IMR-90 (cell line): ENCODE data around the gene ALS2. TPM values are rescaled to one million over a fixed set of nuclear protein-coding genes. Genes with fewer than 3 reads are reported as not detected.

Experiments used
- ATAC-seq: fragments of 200-7000 bp; cut with Tn5 transposase; 2 replicates; pipeline ENCODE4 v1.9.1; 2020; ENCODE audit warnings: low read depth, mild to moderate bottlenecking, moderate library complexity
- BruUV-seq: library from RNA; stranded (reverse); fragments of 400-500 nt; replicated peaks from 2 replicates; lab custom pipeline; 2021; lab: Mats Ljungman, UMichigan
- CTCF ChIA-PET: fragments of 300-600 bp; formaldehyde crosslinking; extraction: SDS; loops from one replicate; lab custom pipeline; 2021; ENCODE audit warnings: antibody characterized with exemption; lab: Yijun Ruan, JAX
- POLR2A ChIA-PET: fragments of 300-600 bp; sonication (Branson Sonifier 250); formaldehyde crosslinking; loops from one replicate; lab custom pipeline; 2022; ENCODE audit warnings: antibody characterized with exemption; ENCODE audit not compliant: unreplicated experiment; lab: Charles Lee
- DNase-seq: peaks from one replicate; pipeline ENCODE4 v3.0.0; 2013
- H2AFZ ChIP-seq: replicated peaks from 2 replicates; pipeline ENCODE3; 2013; ENCODE audit warnings: low read length, mild to moderate bottlenecking; ENCODE audit not compliant: poor library complexity
- H2AK5ac ChIP-seq: 2 replicates; pipeline ENCODE4 v1.6.1; 2013; ENCODE audit warnings: low read depth, low read length, inconsistent platforms
- H2AK9ac ChIP-seq: replicated peaks from 2 replicates; pipeline ENCODE3; 2013; ENCODE audit warnings: mild to moderate bottlenecking, low read depth, low read length, moderate library complexity; ENCODE audit not compliant: poor library complexity
- H2BK120ac ChIP-seq: 2 replicates; pipeline ENCODE4 v1.6.1; 2013; ENCODE audit warnings: low read depth, low read length, inconsistent platforms
- H2BK15ac ChIP-seq: 3 replicates; pipeline ENCODE4 v1.6.1; 2013; ENCODE audit warnings: low read depth, low read length, inconsistent platforms
- H2BK20ac ChIP-seq: 2 replicates; pipeline ENCODE4 v1.6.1; 2013; ENCODE audit warnings: low read depth, mild to moderate bottlenecking, inconsistent platforms, low read length, moderate library complexity
- H2BK5ac ChIP-seq: 2 replicates; pipeline ENCODE4 v1.6.1; 2013; ENCODE audit warnings: mild to moderate bottlenecking, low read depth, low read length, inconsistent platforms; ENCODE audit not compliant: poor library complexity, severe bottlenecking
- H3K14ac ChIP-seq: replicated peaks from 2 replicates; pipeline ENCODE4 v1.6.1; 2013; ENCODE audit warnings: low read depth, low read length, inconsistent platforms
- H3K18ac ChIP-seq: 2 replicates; pipeline ENCODE4 v1.6.1; 2013; ENCODE audit warnings: low read depth, low read length, control low read depth
- H3K23ac ChIP-seq: 2 replicates; pipeline ENCODE4 v1.6.1; 2013; ENCODE audit warnings: low read depth, low read length, inconsistent platforms
- H3K27ac ChIP-seq: 2 replicates; pipeline ENCODE4 v1.5.1; 2013; ENCODE audit warnings: mild to moderate bottlenecking, control low read depth, low read length; ENCODE audit not compliant: insufficient read depth
- H3K27me3 ChIP-seq: 2 replicates; pipeline ENCODE4 v1.6.1; 2013; ENCODE audit warnings: low read length; ENCODE audit not compliant: control insufficient read depth, insufficient read depth
- H3K36me3 ChIP-seq: 2 replicates; pipeline ENCODE4 v1.6.1; 2013; ENCODE audit warnings: low read length, mixed read lengths; ENCODE audit not compliant: control insufficient read depth, insufficient read depth
- H3K4ac ChIP-seq: 2 replicates; pipeline ENCODE4 v1.6.1; 2013; ENCODE audit warnings: low read depth, low read length, inconsistent platforms
- H3K4me1 ChIP-seq: 2 replicates; pipeline ENCODE4 v1.6.1; 2013; ENCODE audit warnings: low read length, mixed read lengths; ENCODE audit not compliant: control insufficient read depth, insufficient read depth
- H3K4me2 ChIP-seq: 2 replicates; pipeline ENCODE4 v1.6.1; 2013; ENCODE audit warnings: low read depth, mild to moderate bottlenecking, control low read depth, low read length, moderate library complexity
- H3K4me3 ChIP-seq: 2 replicates; pipeline ENCODE4 v1.5.1; 2013; ENCODE audit warnings: low read depth, mild to moderate bottlenecking, control low read depth, low read length, moderate library complexity; ENCODE audit not compliant: insufficient read depth
- H3K56ac ChIP-seq: 2 replicates; pipeline ENCODE4 v1.6.1; 2013; ENCODE audit warnings: low read length, inconsistent platforms; ENCODE audit not compliant: insufficient read depth; ENCODE audit errors: extremely low read depth
- H3K79me1 ChIP-seq, 2 experiments: 2 replicates each; pipeline ENCODE4 v1.6.1; 2013; ENCODE audit warnings: low read length in 2 of 2, inconsistent platforms in 1 of 2, low read depth in 1 of 2
- H3K9ac ChIP-seq: 2 replicates; pipeline ENCODE4 v1.6.1; 2013; ENCODE audit warnings: low read depth, low read length, control low read depth
- H3K9me1 ChIP-seq: 2 replicates; pipeline ENCODE4 v1.6.1; 2013; ENCODE audit warnings: low read length, inconsistent platforms; ENCODE audit not compliant: insufficient read depth
- H3K9me3 ChIP-seq: 2 replicates; pipeline ENCODE4 v1.6.1; 2013; ENCODE audit warnings: low read length; ENCODE audit not compliant: control insufficient read depth, insufficient read depth
- H4K20me1 ChIP-seq: 2 replicates; pipeline ENCODE4 v1.6.1; 2013; ENCODE audit warnings: low read length, inconsistent platforms; ENCODE audit not compliant: insufficient read depth
- H4K5ac ChIP-seq: 2 replicates; pipeline ENCODE4 v1.6.1; 2013; ENCODE audit warnings: mild to moderate bottlenecking, low read depth, low read length, control low read depth
- H4K8ac ChIP-seq, 2 experiments: 2 replicates each; pipeline ENCODE4 v1.6.1; 2013; ENCODE audit warnings: low read depth in 2 of 2, low read length in 2 of 2, control low read depth in 1 of 2, inconsistent platforms in 1 of 2
- H4K91ac ChIP-seq: 2 replicates; pipeline ENCODE4 v1.6.1; 2013; ENCODE audit warnings: low read depth, low read length, inconsistent platforms; ENCODE audit not compliant: insufficient read depth
- BHLHE40 ChIP-seq: fragments of 150-350 bp; IDR thresholded peaks from 2 replicates; pipeline ENCODE4 v1.6.1; 2016; ENCODE audit warnings: mild to moderate bottlenecking, low read depth, low read length
- CTCF ChIP-seq: conservative IDR thresholded peaks from 2 replicates; pipeline ENCODE4 v1.5.1; 2012; ENCODE audit warnings: mild to moderate bottlenecking, low read depth, low read length, improper control_type of control experiment
- FOS ChIP-seq: fragments of 150-350 bp; IDR thresholded peaks from 2 replicates; pipeline ENCODE4 v1.6.1; 2016; ENCODE audit warnings: low read depth, low read length
- MAZ ChIP-seq: IDR thresholded peaks from 2 replicates; pipeline ENCODE4 v1.6.1; 2012; ENCODE audit warnings: low read depth, mild to moderate bottlenecking, low read length, improper control_type of control experiment, moderate library complexity, borderline replicate concordance
- MXI1 ChIP-seq: IDR thresholded peaks from 2 replicates; pipeline ENCODE4 v1.6.1; 2012; ENCODE audit warnings: low read depth, mild to moderate bottlenecking, low read length, moderate library complexity, borderline replicate concordance
- POLR2A ChIP-seq: IDR thresholded peaks from 2 replicates; pipeline ENCODE4 v1.6.1; 2012; ENCODE audit warnings: mild to moderate bottlenecking, low read depth, low read length
- RAD21 ChIP-seq: IDR thresholded peaks from 2 replicates; pipeline ENCODE4 v1.6.1; 2012; ENCODE audit warnings: low read length, improper control_type of control experiment
- RCOR1 ChIP-seq: IDR thresholded peaks from 2 replicates; pipeline ENCODE4 v1.6.1; 2012; ENCODE audit warnings: mild to moderate bottlenecking, low read length, improper control_type of control experiment; ENCODE audit not compliant: insufficient replicate concordance
- SMC3 ChIP-seq: fragments of 150-350 bp; IDR thresholded peaks from 2 replicates; pipeline ENCODE4 v1.6.1; 2016; ENCODE audit warnings: low read depth, mild to moderate bottlenecking, antibody characterized with exemption, low read length, moderate library complexity
- USF2 ChIP-seq: fragments of 150-350 bp; IDR thresholded peaks from 2 replicates; pipeline ENCODE4 v1.6.1; 2017; ENCODE audit warnings: mild to moderate bottlenecking, antibody characterized with exemption, low read length, low read depth
- WGBS, 2 experiments: methylation state at CpG; one replicate each; pipeline versions ENCODE4 v1.1.5 to v1.1.7; 2013; ENCODE audit warnings: missing lambda C conversion rate in 2 of 2; ENCODE audit not compliant: insufficient read length in 1 of 2; ENCODE audit errors: extremely low coverage in 2 of 2; 5-methylcytosine and 5-hydroxymethylcytosine counted together
- dilution Hi-C: fragments of 300-500 bp; cut with HindIII; formaldehyde crosslinking; loops from one replicate; pipeline ENCODE4 v1.14.3; 2018; ENCODE audit warnings: low sequenced_read_pairs; ENCODE audit not compliant: unreplicated experiment
- in situ Hi-C: fragments of 300-500 bp; cut with MboI; formaldehyde crosslinking; loops from 3 replicates; pipeline ENCODE4 v1.14.3; 2019; ENCODE audit warnings: low sequenced_read_pairs, inconsistent platforms, mixed read lengths
- intact Hi-C: fragments of 100-400 bp; cut with micrococcal nuclease; formaldehyde crosslinking; loops from 2 replicates; pipeline ENCODE4 v1.10.0; 2022
- polyA plus RNA-seq, 3 experiments: library from polyadenylated mRNA; depleted of rRNA; stranded (reverse); fragments of >200 nt; gene quantifications; 2 replicates each; pipeline ENCODE4 v1.2.3, GENCODE V29; 2012; ENCODE audit warnings: low replicate concordance in 1 of 3
- total RNA-seq: library from RNA; depleted of rRNA; stranded (reverse); fragments of >200 nt; gene quantifications from 2 replicates; pipeline ENCODE4 v1.2.3, GENCODE V29; 2012

ALS2 gene
- total and polyA plus RNA-seq, 2 of the 4 experiments (the other 2 are of a cell fraction), result 14.4 to 42.3 TPM

DNA sequence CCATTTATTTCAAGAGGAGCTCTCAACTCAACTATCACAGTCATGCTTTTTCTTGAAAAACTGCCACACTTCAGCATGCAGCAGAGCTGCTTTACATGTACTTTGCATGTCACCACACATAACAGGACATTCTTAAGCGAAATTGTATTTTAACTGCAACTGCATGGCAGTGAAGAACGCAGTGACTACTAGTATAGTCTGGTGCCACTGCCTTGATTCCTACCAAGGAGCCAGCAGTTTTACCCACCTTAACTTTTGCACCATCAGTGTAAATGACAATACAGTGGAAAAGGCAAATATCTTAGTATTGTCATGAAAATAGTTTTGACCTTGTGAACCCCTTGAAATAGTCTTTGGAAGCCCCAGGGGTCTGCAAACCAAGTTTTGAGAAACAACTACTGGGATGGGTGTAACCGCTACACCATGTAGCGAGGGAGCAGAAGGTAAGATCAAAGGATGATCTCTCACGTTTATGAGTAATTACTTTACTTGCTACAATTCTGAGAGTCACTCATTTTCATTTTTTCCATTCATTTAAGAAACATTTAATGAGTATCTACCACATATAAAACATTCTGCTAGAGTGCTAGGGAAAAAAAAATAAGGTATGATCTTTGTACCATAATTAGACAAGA is 50.0 kb downstream of the ALS2 start:
- Histone ChIP-seq H2BK5ac (no peak overlapping the region), H3K9ac (no peak overlapping the region), H3K9me3 (peaks cover 5% of the 10 kb centered on the region; the same call in 1 of the 2 replicates), H4K8ac (no peak overlapping the region), H2AK9ac (no peak overlapping the region), H2BK120ac (no peak overlapping the region), H4K5ac (no peak overlapping the region), H4K20me1 (no peaks in the 10 kb centered on the region), H3K14ac (no peak overlapping the region), H3K27me3 (no peaks in the 10 kb centered on the region), H3K4me2 (no peak overlapping the region), H2AK5ac (no peak overlapping the region), H3K23ac (no peak overlapping the region), H3K36me3 (peaks cover 34% of the 10 kb centered on the region), H3K4ac (no peak overlapping the region), H2BK20ac (no peak overlapping the region), H3K4me3 (no peak overlapping the region), H3K9me1 (no peaks in the 10 kb centered on the region), H2BK15ac (no peak overlapping the region), H3K79me1 (no peaks in the 10 kb centered on the region), H2AFZ (no peak overlapping the region), H3K56ac (no peak overlapping the region), H3K4me1 (no peaks in the 10 kb centered on the region), H4K91ac (no peak overlapping the region), H3K18ac (no peak overlapping the region), H3K27ac (no peak overlapping the region)
- DNase-seq (no peak), ATAC-seq (no peak)
- POLR2A ChIA-PET, result interaction anchor here (0.6 kb wide), 1 partner anchor 16 kb away, joined by 4 read pairs; no protein-coding TSS in a partner anchor
- intact Hi-C loops, result no loop called here
- dilution Hi-C loops, result no loop called here
- TF ChIP-seq RCOR1 (no peak), FOS (no peak), MAZ (no peak), SMC3 (no peak), MXI1 (no peak), CTCF (no peak), POLR2A (no peak), USF2 (no peak), BHLHE40 (no peak), RAD21 (no peak)
- in situ Hi-C loops, result no loop called here
- CTCF ChIA-PET, result no interaction called here
- no CpG with 5 or more reads among the region's 5 CpGs for WGBS, 2 experiments
- no TSS peak for BruUV-seq
